NCI-H345 treated with DMSO at 0.1 percent for 48 hours (cell line): ENCODE results near the gene SLC44A2.
A peak's percentile ranks its signal among the peaks of the same experiment; 100 is the strongest.
"Not testable (repeated sequence)": the region's sequence is repeated elsewhere in the genome, so short reads cannot be mapped to it uniquely, and the experiment has no call there.

ENCODE experiments used
- DNase-seq: peaks from one replicate; lab custom pipeline; 2025; ENCODE audit not compliant: unreplicated experiment; lab: John Stamatoyannopoulos, UW

SLC44A2 gene

DNA sequence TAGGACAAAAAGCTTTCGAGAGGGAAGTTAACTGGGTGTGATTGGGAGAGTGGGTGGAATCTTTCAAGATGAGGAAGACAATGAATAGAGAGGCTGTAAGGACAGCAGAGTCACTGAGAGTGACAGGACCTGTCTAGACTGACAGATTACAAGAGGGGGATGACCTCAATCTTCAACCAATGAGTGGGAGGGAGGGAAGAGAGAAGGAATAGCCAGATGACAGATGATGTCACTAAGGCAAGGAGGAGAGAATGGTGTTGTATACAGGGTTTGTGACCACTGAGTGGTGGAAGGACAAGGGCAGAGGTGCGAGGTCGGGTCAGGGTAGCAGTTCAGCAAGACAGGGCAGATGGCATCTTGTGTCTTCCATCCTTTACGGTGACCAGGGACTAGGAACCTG, 23.0 kb downstream of the SLC44A2 start:
- DNase-seq: no peak

DNA sequence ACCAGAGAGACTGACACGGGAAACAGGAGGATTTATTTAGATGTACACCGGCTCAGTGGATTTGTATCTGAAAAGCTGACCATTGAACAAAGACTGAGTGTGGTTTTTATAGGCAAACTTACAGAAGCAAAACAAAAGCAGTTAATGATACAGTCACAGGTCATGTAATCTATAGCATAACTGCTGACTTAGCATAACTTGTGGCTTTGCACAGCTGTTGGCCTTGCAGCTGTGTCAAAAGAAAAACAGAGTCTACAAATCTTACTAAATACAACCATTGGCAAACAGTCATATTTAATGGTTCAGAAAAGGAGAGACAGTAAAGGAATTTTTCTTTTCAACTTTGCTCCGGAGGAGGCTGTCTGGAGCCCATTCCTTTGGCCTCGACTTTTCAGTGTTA, 26.5 kb downstream of the SLC44A2 start:
- DNase-seq: no peak

DNA sequence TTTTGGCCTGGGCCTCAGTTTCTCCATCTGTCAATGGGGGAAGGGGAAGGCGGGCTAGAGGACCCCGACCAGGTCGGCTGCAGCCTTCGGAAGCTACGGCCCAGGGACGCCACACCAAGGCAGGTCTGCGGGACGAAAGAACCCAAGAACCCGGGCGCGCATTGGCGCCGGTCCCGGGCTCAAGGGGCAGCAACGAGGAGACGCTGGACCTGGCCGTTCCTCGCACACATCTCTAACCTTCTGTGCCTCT, 28.1 kb downstream of the SLC44A2 start:
- DNase-seq: no peak

- peak; percentile 99 for DNase-seq
Observed at GRCh38 chr19:10653732-10654609, 28.6 kb downstream of the SLC44A2 start, which contains the start of gene ILF3. ILF3 (plus strand) TSS chr19:10654346; CDS start chr19:10670606, 16,260 bp downstream.

DNA sequence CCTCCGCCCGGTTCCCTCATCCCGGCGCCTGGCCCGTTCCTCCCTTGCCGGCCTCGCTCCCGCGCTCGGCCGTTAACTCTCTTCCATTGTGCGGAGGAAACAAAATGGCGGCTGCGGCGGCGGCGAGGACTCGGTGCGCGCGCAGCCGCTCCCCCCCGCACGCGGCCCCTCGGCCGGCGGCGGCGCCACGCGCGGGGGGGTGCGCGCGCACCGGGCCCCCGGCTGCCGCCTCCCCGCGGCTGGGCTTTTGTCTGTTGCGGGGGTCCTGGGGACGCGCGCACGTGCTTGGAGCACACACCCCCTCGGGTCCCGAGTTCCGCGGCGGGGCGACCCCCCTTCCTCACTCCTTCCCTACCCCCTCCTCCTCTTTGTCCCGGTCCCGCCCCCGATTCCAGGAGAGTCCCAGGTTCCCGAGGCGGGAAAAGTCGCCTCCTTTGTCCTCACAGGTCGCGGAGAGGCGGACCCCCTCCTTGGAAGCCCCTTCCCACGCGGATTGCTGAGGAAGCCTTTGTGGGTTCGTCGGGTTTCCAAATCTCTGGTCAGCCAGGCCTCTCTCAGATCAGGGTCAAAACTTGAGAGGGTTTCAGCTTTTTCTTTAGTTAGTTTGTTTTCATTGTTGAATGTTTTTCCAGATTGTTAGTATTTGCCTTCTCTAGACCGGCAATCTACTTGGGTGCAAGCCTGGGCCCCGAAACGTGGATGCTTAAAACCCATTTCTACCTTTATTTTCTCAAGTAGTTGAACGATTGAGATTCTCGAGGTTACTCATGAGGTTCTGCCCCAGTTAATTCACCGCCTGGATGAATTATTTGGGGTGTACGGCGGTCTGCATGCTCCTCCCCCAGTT, 29.5 kb downstream of the SLC44A2 start:
- peak; percentile 30 for DNase-seq

DNA sequence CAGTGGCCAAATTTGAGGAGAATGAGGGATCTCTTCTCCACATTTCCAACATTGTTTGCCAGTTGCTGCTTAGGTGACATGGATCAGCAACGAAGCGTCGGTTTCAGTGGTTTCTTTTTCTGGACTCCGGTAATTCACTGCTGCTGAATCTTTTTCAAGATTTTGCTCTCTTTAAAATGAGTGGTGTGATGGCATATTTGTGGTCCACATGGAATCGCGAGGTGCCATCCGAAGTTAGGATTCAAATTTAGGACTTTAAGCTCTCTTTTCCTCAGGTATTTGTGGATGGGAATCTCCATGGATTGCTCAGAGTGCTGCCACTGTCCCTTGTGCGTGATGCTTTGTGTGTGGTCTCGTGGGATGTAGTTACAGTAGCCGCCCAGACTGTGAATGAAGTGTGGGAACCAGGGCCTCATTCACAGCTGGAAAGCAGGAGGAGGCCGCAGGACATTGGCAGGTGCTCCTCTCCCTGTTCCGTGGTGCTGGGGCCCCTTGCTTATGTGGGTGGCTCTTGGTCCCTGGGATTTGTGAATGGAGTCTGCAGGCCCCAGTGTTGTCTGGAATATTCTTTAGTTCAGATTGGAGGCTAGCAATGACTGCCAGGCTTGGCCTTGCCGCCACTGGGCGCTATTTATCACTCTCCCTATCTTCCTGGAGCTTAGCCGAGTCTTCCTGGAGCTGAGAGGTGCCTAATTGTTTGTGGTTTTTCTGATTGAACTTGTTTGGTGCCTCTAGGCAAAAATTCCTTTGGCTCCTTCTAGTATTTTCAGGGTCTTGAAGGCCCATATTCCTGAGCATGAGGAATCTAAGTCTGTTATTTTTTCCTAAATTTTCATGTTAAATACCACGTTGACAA, 30.3 kb downstream of the SLC44A2 start:
- DNase-seq: no peak

DNA sequence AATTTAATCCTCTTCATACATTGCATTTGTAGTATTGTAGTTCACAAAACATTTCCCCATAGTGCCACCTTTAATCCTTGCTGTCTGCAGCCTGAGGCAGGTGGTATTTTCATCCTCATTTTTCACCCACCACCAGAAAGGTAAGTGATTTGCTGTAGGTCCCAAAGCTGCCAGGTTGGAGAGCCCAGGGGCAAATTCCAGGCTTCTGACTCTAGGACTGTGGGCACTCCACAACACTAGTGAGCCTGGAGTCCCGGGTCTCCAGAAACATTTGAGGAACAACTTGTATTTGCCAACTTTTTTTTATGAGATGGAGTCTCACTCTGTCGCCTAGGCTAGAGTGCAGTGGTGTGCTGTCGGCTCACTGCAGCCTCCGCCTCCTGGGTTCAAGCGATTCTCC, 35.0 kb downstream of the SLC44A2 start:
- DNase-seq: no peak

DNA sequence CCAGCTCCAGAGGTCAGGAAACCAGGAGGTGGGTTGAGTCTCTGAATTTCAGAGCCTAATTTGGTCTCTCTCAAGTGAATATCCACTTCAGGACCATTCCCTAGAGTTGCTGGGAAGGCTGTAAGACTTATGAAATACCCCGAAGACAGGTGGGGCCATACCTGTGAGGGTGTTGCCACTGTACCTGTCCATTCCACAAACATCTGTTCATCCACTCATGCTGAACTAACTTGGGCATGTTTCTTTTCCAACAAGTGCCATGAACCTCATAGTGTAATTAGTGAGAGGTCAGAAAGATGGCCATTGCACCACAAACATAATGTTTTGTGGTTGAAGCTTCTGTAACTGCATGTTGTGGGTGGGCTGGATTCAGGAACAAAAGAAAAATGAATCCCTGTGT, 36.6 kb downstream of the SLC44A2 start:
- no peak for DNase-seq

- DNase-seq: no peak
Observed at GRCh38 chr19:10662384-10663251, 37.3 kb downstream of the SLC44A2 start.

DNA sequence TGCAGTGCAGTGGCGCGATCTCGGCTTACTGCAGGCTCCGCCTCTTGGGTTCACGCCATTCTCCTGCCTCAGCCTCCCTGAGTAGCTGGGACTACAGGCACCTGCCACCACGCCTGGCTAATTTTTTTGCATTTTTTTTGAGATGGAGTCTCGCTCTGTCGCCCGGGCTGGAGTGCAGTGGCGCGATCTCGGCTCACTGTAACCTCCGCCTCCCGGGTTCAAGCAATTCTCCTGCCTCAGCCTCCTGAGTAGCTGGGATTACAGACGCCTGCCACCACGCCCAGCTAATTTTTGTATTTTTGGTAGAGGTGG, 37.9 kb downstream of the SLC44A2 start:
- DNase-seq: not testable (repeated sequence)

DNA sequence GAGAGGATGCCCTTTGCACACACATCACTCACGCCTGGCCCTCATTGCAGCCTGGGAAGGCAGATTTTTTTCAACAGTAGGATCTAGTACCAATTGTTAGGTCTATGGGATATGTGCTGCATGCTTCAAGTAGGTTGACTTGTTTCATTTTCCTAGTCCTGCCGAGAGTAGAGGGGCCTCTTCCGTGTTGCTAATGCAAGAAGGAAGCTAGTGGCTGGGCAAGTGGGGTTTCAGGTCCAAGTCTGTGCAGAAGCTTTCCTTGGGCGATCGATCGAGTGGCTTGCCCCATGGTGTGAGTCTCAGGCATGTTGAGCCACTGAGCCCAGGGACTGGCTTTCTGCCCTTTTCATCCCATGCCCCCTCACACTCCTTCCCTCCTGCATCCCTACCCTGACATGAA, 42.5 kb downstream of the SLC44A2 start:
- no peak for DNase-seq

- DNase-seq: no peak
Observed at GRCh38 chr19:10669246-10669645, 43.9 kb downstream of the SLC44A2 start.

GRCh38 chr19:10670182-10670581, 44.8 kb downstream of the SLC44A2 start:
- DNase-seq: no peak

GRCh38 chr19:10670876-10671804, 45.8 kb downstream of the SLC44A2 start:
- no peak for DNase-seq

GRCh38 chr19:10671922-10672321, 46.6 kb downstream of the SLC44A2 start:
- not testable (repeated sequence) for DNase-seq

- not testable (repeated sequence) for DNase-seq
Observed at GRCh38 chr19:10675214-10675613, 49.9 kb downstream of the SLC44A2 start.

GRCh38 chr19:10677751-10678150, 52.4 kb downstream of the SLC44A2 start:
- no peak for DNase-seq

DNA sequence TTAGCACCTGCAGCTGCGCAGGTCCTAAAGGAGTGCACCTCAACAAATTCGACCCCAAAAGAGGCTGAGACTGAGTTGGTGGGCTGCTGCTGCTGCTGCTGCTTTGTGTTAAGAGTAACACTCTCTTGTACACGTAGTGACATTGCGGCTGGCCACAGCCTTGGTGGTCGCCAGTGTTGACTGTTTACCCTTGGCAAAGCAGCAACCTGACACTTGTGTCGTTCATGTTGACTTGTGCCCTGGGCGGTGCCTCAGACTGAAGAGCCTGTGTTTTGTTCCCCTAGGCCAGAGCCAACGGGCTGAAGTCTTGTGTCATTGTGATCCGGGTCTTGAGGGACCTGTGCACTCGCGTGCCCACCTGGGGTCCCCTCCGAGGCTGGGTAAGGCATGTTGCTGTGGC, 53.5 kb downstream of the SLC44A2 start:
- no peak for DNase-seq

GRCh38 chr19:10679743-10680142, 54.4 kb downstream of the SLC44A2 start:
- no peak for DNase-seq
